K562 treated with DMSO at 1 percent for 48 hours (cell line): ENCODE results near the gene GPBP1L1. TPM values are rescaled to one million over a fixed set of nuclear protein-coding genes. Genes with fewer than 3 reads are reported as not detected.

Source experiments
- total RNA-seq: library from RNA; unstranded; fragments of 300-600 nt; gene quantifications from 2 replicates; pipeline ENCODE4 v1.2.3, GENCODE V29; 2022; ENCODE audit warnings: low replicate concordance; ENCODE audit errors: extremely low read depth

The GPBP1L1 gene
- total RNA-seq, result not detected in 2 replicates

GRCh38 chr1:45686288-45687013, at the start of gene GPBP1L1:
Gene GPBP1L1 (minus strand): TSS chr1:45686533. CDS start chr1:45659087, 27,446 bp downstream.

GRCh38 chr1:45687754-45688740, 1.7 kb upstream of the GPBP1L1 start, which contains the start of gene TMEM69:
Gene TMEM69 (plus strand): TSS chr1:45688181. CDS start chr1:45691069, 2,888 bp downstream.

GRCh38 chr1:45623972-45624371, 62.4 kb downstream of the GPBP1L1 start, which contains the start of gene CCDC17:
Gene CCDC17 (minus strand): TSS chr1:45624054. CDS start chr1:45623909, 145 bp downstream.

GRCh38 chr1:45583666-45584350, 102.5 kb downstream of the GPBP1L1 start, which contains the start of gene NASP:
Gene NASP (plus strand): TSS chr1:45584041. CDS start chr1:45584147, 106 bp downstream.

Other genes with a start within 250 kb of the GPBP1L1 start
- not detected in 2 replicates for gene TESK2, start 195.4 kb downstream of the GPBP1L1 start, total RNA-seq
- not detected in 2 replicates for gene CCDC163, start 186.5 kb downstream of the GPBP1L1 start, total RNA-seq
- not detected in 2 replicates for gene MMACHC, start 186.2 kb downstream of the GPBP1L1 start, total RNA-seq
- 660 and 1,271 TPM in 2 replicates for gene PRDX1, start 164.6 kb downstream of the GPBP1L1 start, total RNA-seq
- 594 TPM in 1 of 2 replicates, not detected in the other for gene AKR1A1, start 135.7 kb downstream of the GPBP1L1 start, total RNA-seq
- gene NASP, start 102.5 kb downstream of the GPBP1L1 start, total RNA-seq, result not detected in 2 replicates
- not detected in 2 replicates for gene CCDC17, start 62.5 kb downstream of the GPBP1L1 start, total RNA-seq
- gene TMEM69, start 1.6 kb upstream of the GPBP1L1 start, total RNA-seq, result not detected in 2 replicates
- not detected in 2 replicates for gene IPP, start 64.1 kb upstream of the GPBP1L1 start, total RNA-seq
- not detected in 2 replicates for gene MAST2, start 117.1 kb upstream of the GPBP1L1 start, total RNA-seq